K562 (cell line): Measurements from ENCODE around the gene MAML3. TPM values are rescaled to one million over a fixed set of nuclear protein-coding genes. Genes with fewer than 3 reads are reported as not detected.

Experiments
- ATAC-seq: fragments of 200-7000 bp; cut with Tn5 transposase; 3 replicates; pipeline ENCODE4 v1.9.1; 2020; ENCODE audit warnings: moderate library complexity
- BruUV-seq: library from RNA; stranded (reverse); fragments of 400-500 nt; replicated peaks from 2 replicates; lab custom pipeline; 2021; lab: Mats Ljungman, UMichigan
- CTCF ChIA-PET: fragments of 300-600 bp; formaldehyde crosslinking; extraction: SDS; loops from one replicate; lab custom pipeline; 2021; ENCODE audit warnings: low intra/inter-chr PET ratio; lab: Yijun Ruan, JAX
- POLR2A ChIA-PET: fragments of 300-600, 350-650 bp; sonication (Branson Sonifier 250); formaldehyde crosslinking; extraction: SDS; loops from one replicate; lab custom pipeline; 2021; ENCODE audit warnings: antibody characterized with exemption, inconsistent platforms; lab: Yijun Ruan, JAX
- DNase-seq, 4 experiments: peaks; one replicate each; pipeline versions ENCODE4 v3.0.0 to v3.0.0-alpha.2; 2011 to 2018; ENCODE audit warnings: low spot score in 3 of 4, mixed read lengths in 3 of 4; ENCODE audit errors: extremely low read depth in 1 of 4
- FAIRE-seq: peaks from 2 replicates; lab custom pipeline; 2011; peaks lifted over from hg19 to GRCh38; lab: Jason Lieb, UNC
- H2AFZ ChIP-seq: 2 replicates; pipeline ENCODE4 v1.6.0; 2011; ENCODE audit warnings: low read depth, low read length, control low read depth, inconsistent platforms
- H3K27ac ChIP-seq: fragments of 200-600 bp; 3 replicates; pipeline ENCODE4 v1.8.0; 2011; ENCODE audit warnings: low read depth, mild to moderate bottlenecking, control low read depth, inconsistent platforms, low read length, moderate library complexity, mixed read lengths; ENCODE audit errors: extremely low read depth
- H3K27me3 ChIP-seq, 2 experiments: fragments of 300-600 bp in 1 of 2; 2 replicates in 1 of 2; 3 replicates in 1 of 2; pipeline versions ENCODE4 v1.6.0 to v1.8.0; 2011; ENCODE audit warnings: inconsistent platforms in 2 of 2, low read length in 2 of 2, mild to moderate bottlenecking in 1 of 2, mixed read lengths in 1 of 2, moderate library complexity in 1 of 2; ENCODE audit not compliant: control insufficient read depth in 2 of 2, insufficient read depth in 2 of 2
- H3K36me3 ChIP-seq: fragments of 300-600 bp; 3 replicates; pipeline ENCODE4 v1.8.0; 2011; ENCODE audit warnings: mild to moderate bottlenecking, low read length, inconsistent platforms; ENCODE audit not compliant: control insufficient read depth, insufficient read depth
- H3K4me1 ChIP-seq, 2 experiments: fragments of 200-600 bp in 1 of 2; replicated peaks in 1 of 2; 2 replicates in 1 of 2; 3 replicates in 1 of 2; pipeline versions ENCODE4 v1.5.1 to v1.8.0; 2011; ENCODE audit warnings: inconsistent platforms in 2 of 2, low read length in 2 of 2, mild to moderate bottlenecking in 1 of 2, mixed read lengths in 1 of 2, moderate library complexity in 1 of 2; ENCODE audit not compliant: control insufficient read depth in 2 of 2, insufficient read depth in 2 of 2
- H3K4me2 ChIP-seq: 2 replicates; pipeline ENCODE4 v1.6.1; 2011; ENCODE audit warnings: low read length, control low read depth, inconsistent platforms, mixed read lengths; ENCODE audit not compliant: insufficient read depth
- H3K4me3 ChIP-seq: fragments of 200-600 bp; sonication (generic), shearing (Covaris generic); 2 replicates; pipeline ENCODE4 v1.5.1; 2016; ENCODE audit warnings: control low read depth, inconsistent platforms
- H3K79me2 ChIP-seq: fragments of 200-600 bp; 3 replicates; pipeline ENCODE4 v1.8.0; 2011; ENCODE audit warnings: low read length, inconsistent platforms; ENCODE audit not compliant: control insufficient read depth, insufficient read depth
- H3K9ac ChIP-seq, 2 experiments: 2 replicates each; pipeline versions ENCODE4 v1.6.0 to v1.6.1; 2011; ENCODE audit warnings: low read depth in 2 of 2, low read length in 2 of 2, control low read depth in 1 of 2, inconsistent platforms in 1 of 2, mild to moderate bottlenecking in 1 of 2, mixed read lengths in 1 of 2; ENCODE audit not compliant: insufficient read depth in 1 of 2
- H3K9me1 ChIP-seq: one replicate; pipeline ENCODE4 v1.6.0; 2011; ENCODE audit warnings: inconsistent platforms, mild to moderate bottlenecking, low read length, moderate library complexity; ENCODE audit not compliant: control insufficient read depth, insufficient read depth
- H3K9me3 ChIP-seq: replicated peaks from 2 replicates; pipeline ENCODE4 v1.5.1; 2011; ENCODE audit warnings: low read depth, low read length, inconsistent platforms; ENCODE audit not compliant: control insufficient read depth, insufficient read depth
- H4K20me1 ChIP-seq: replicated peaks from 2 replicates; pipeline ENCODE4 v1.6.1; 2011; ENCODE audit warnings: low read length, inconsistent platforms, mixed read lengths; ENCODE audit not compliant: control insufficient read depth, insufficient read depth
- HMG20A ChIP-seq: fragments of 450-650 bp; formaldehyde crosslinking; conservative IDR thresholded peaks from 2 replicates; pipeline ENCODE4 v1.4.0; 2020; ENCODE audit warnings: mild to moderate bottlenecking, mixed read lengths
- HNRNPUL1 ChIP-seq: fragments of 200-400 bp; formaldehyde crosslinking; IDR thresholded peaks from 2 replicates; pipeline ENCODE4 v1.6.1; 2017; ENCODE audit warnings: low read length
- PHF8 ChIP-seq: fragments of 200-600 bp; sonication (generic); IDR thresholded peaks from 2 replicates; pipeline ENCODE4 v1.6.1; 2012; ENCODE audit warnings: mixed run types, mild to moderate bottlenecking, inconsistent platforms, low read length, moderate library complexity, borderline replicate concordance
- POLR2AphosphoS5 ChIP-seq: IDR thresholded peaks from 2 replicates; pipeline ENCODE4 v1.6.1; 2011; ENCODE audit warnings: mild to moderate bottlenecking, low read depth, low read length, moderate library complexity; ENCODE audit not compliant: control insufficient read depth, insufficient read depth
- SAP30 ChIP-seq: fragments of 200-600 bp; sonication (generic); IDR thresholded peaks from 2 replicates; pipeline ENCODE4 v1.6.1; 2012; ENCODE audit warnings: borderline replicate concordance, low read depth, mild to moderate bottlenecking, moderate library complexity, low read length, control low read depth, inconsistent platforms; ENCODE audit not compliant: insufficient read depth, poor library complexity, severe bottlenecking
- TAF1 ChIP-seq: IDR thresholded peaks from 2 replicates; pipeline ENCODE4 v1.6.1; 2011; ENCODE audit warnings: mild to moderate bottlenecking, low read length, moderate library complexity; ENCODE audit not compliant: insufficient read depth, control insufficient read depth, severe bottlenecking; ENCODE audit errors: extremely low read depth
- TCF3 ChIP-seq: sonication (generic); formaldehyde crosslinking; IDR thresholded peaks from 2 replicates; pipeline ENCODE4 v1.4.0; 2020; ENCODE audit warnings: mild to moderate bottlenecking, missing genetic modification reagents
- ZNF134 ChIP-seq: fragments of 250-450 bp; sonication (Bioruptor Pico); conservative IDR thresholded peaks from 2 replicates; pipeline ENCODE4 v1.4.0; 2020
- ZNF184 ChIP-seq: sonication (generic); formaldehyde crosslinking; IDR thresholded peaks from 2 replicates; pipeline ENCODE4 v1.5.0; 2020; ENCODE audit warnings: missing genetic modification reagents
- ZNF445 ChIP-seq: fragments of 250-450 bp; sonication (Bioruptor Pico); IDR thresholded peaks from 2 replicates; pipeline ENCODE4 v1.4.0; 2020; ENCODE audit warnings: low read depth, mild to moderate bottlenecking, moderate library complexity
- WGBS: fragments of 100-300 bp; shearing (Covaris generic); methylation state at CpG from one replicate; pipeline ENCODE4 v1.1.6; 2016; ENCODE audit warnings: low coverage, mixed read lengths; ENCODE audit not compliant: insufficient coverage; ENCODE audit errors: missing lambda C conversion rate; 5-methylcytosine and 5-hydroxymethylcytosine counted together
- in situ Hi-C: fragments of 300-500 bp; cut with MboI; formaldehyde crosslinking; loops from 4 replicates; pipeline ENCODE4 v1.15.0; 2018; ENCODE audit warnings: inconsistent platforms, mixed read lengths
- intact Hi-C: fragments of 100-400 bp; cut with micrococcal nuclease; formaldehyde crosslinking; loops from 2 replicates; pipeline ENCODE4 v1.14.2; 2022
- polyA plus RNA-seq, 8 experiments: library from polyadenylated mRNA; depleted of rRNA in 4 of 8; stranded (reverse) in 5 of 8; unstranded in 3 of 8; fragments of >200 nt; fragmentation: Nextera tagmentation in 2 of 8; fragmentation: Illumina TruSeq in 1 of 8; extraction: Ambion mirVana in 2 of 8; extraction: Trizol in 1 of 8; gene quantifications; 2 replicates each; pipeline versions ENCODE4 v1.2.1 to v1.2.3, GENCODE V29; 2011 to 2014; ENCODE audit warnings: inconsistent platforms in 1 of 8, missing spikeins in 1 of 8
- total RNA-seq, 7 experiments: library from RNA; depleted of rRNA in 6 of 7; stranded (reverse); fragments of >200 nt in 6 of 7; fragmentation: Illumina TruSeq in 2 of 7; extraction: Trizol in 2 of 7; gene quantifications; 2 replicates each; pipeline versions ENCODE4 v1.2.1 to v1.2.3, GENCODE V29; 2011 to 2021; ENCODE audit warnings: low replicate concordance in 1 of 7
- TF ChIP-seq, protein P1 (sequence below): fragments of 450-650 bp; formaldehyde crosslinking; conservative IDR thresholded peaks from 2 replicates; pipeline ENCODE4 v1.4.0; 2022; ENCODE audit warnings: mild to moderate bottlenecking, missing genetic modification characterization
- TF ChIP-seq, protein P2 (sequence below): fragments of 450-650 bp; IDR thresholded peaks from 2 replicates; pipeline ENCODE4 v1.7.0; 2016; ENCODE audit warnings: borderline replicate concordance

Gene MAML3
- total and polyA plus RNA-seq, 9 of the 15 experiments (the other 6 are each of a cell fraction or from before 2014, with no cell fraction given) = 0.01 to 0.55 (median 0.25) TPM

DNA sequence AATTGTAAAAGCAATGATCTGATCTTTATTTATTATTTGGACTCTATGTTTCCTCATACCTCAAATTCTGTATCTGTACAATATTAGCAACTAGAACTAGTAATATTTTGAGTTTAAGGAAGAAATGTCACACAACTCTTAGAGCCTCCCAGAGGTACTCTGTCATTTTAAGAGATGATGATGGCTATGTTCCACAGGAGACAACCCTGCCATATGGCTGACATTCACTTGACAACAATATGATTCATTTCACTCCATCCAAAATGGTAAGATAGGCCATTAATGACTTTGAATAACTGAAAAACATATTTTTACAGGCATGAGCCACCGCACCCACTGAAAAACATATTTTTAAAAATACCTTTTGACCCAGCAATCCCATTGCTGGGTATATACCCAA lies 190.3 kb downstream of the MAML3 start:
- Histone ChIP-seq H3K4me1 (no peaks in the 10 kb centered on the region), H3K4me3 (no peak overlapping the region), H3K9ac (no peak overlapping the region), H4K20me1 (no peaks in the 10 kb centered on the region), H3K4me2 (no peak overlapping the region), H3K36me3 (no peaks in the 10 kb centered on the region), H3K9me1 (no peaks in the 10 kb centered on the region), H3K79me2 (no peaks in the 10 kb centered on the region), H3K27ac (no peak overlapping the region), H3K9me3 (no peaks in the 10 kb centered on the region), H2AFZ (no peak overlapping the region), H3K27me3 (no peaks in the 10 kb centered on the region)
- WGBS = 0% methylated on average over 1 of the region's 1 CpG
- POLR2A ChIA-PET = no interaction called here
- FAIRE-seq = no peak
- BruUV-seq = no TSS peak
- TF ChIP-seq ZNF134 (CRISPR knock-in tag) (no peak), ZNF445 (CRISPR knock-in tag) (no peak), TAF1 (no peak), TCF3 (CRISPR knock-in tag) (no peak), POLR2AphosphoS5 (no peak), PHF8 (no peak), HMG20A (CRISPR knock-in tag) (no peak), SAP30 (no peak), ZNF184 (CRISPR knock-in tag) (no peak), HNRNPUL1 (no peak)
- TF ChIP-seq, protein P1, sequence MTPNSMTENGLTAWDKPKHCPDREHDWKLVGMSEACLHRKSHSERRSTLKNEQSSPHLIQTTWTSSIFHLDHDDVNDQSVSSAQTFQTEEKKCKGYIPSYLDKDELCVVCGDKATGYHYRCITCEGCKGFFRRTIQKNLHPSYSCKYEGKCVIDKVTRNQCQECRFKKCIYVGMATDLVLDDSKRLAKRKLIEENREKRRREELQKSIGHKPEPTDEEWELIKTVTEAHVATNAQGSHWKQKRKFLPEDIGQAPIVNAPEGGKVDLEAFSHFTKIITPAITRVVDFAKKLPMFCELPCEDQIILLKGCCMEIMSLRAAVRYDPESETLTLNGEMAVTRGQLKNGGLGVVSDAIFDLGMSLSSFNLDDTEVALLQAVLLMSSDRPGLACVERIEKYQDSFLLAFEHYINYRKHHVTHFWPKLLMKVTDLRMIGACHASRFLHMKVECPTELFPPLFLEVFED = no peak
- TF ChIP-seq, protein P2, sequence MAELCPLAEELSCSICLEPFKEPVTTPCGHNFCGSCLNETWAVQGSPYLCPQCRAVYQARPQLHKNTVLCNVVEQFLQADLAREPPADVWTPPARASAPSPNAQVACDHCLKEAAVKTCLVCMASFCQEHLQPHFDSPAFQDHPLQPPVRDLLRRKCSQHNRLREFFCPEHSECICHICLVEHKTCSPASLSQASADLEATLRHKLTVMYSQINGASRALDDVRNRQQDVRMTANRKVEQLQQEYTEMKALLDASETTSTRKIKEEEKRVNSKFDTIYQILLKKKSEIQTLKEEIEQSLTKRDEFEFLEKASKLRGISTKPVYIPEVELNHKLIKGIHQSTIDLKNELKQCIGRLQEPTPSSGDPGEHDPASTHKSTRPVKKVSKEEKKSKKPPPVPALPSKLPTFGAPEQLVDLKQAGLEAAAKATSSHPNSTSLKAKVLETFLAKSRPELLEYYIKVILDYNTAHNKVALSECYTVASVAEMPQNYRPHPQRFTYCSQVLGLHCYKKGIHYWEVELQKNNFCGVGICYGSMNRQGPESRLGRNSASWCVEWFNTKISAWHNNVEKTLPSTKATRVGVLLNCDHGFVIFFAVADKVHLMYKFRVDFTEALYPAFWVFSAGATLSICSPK = no peak
- no peak for DNase-seq
- in situ Hi-C loops = no loop called here
- no peak for ATAC-seq
- CTCF ChIA-PET = no interaction called here
- intact Hi-C loops = no loop called here
